AG10803 (cell line): ENCODE data around the gene CCDC167.

Source experiments
- DNase-seq: peaks from one replicate; pipeline ENCODE4 v3.0.0; 2010; ENCODE audit warnings: low read depth
- H3K4me3 ChIP-seq: 2 replicates; pipeline ENCODE4 v1.5.1; 2011; ENCODE audit warnings: mild to moderate bottlenecking, low read length, control low read depth
- TF ChIP-seq, protein P1 (sequence below): conservative IDR thresholded peaks from 2 replicates; pipeline ENCODE4 v1.5.1; 2011; ENCODE audit warnings: mild to moderate bottlenecking, low read length, control low read depth, inconsistent platforms

The CCDC167 gene

DNA sequence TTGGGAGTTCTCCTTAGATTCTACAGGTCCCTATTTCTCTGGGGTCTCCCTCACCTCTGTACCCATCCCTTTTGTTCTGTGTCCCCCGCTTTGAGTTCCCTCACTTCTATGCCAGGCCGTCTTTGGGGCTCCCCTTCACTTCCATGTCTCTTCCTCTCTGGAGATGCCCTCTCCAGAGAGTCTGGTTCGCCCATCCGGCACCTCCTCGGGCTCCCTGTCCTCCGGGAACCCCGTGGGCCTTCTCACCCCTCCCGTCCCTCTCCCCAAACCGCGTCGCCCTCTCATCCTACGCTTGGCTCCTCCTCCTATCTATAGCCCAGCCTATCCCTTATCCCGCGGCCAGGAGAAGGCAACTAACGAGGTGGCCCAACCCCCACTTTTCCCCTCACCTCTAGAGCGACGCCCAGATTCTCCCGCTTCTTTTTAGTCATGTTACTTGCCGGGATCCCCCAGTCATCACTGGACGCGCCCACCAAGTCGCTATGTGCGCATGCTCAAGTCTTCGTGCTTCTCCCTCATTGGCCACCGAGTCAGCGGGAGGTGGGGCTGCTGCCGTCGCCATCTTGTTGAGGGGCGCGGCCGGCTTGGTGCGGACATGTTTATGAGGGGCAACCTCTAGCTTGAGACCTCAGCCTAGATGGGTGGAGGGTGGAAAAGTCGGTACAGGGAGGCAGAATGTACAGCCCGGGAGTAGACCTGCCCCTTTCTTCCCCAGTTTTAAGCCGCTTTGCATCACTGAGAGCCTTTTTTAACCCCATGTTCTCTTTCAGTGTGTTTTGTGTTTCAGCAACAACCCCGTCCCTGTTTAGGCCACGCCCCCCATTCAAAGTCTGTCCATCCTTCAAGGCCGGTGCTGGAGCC lies at the start of gene CCDC167:
TSS of gene CCDC167 (minus strand) at position 461 of the 861 bp plus-strand sequence. CDS start at position 431, 30 bp downstream.
- peak within 1 kb of the TSS; percentile 88 for H3K4me3 ChIP-seq
- TF ChIP-seq, protein P1, sequence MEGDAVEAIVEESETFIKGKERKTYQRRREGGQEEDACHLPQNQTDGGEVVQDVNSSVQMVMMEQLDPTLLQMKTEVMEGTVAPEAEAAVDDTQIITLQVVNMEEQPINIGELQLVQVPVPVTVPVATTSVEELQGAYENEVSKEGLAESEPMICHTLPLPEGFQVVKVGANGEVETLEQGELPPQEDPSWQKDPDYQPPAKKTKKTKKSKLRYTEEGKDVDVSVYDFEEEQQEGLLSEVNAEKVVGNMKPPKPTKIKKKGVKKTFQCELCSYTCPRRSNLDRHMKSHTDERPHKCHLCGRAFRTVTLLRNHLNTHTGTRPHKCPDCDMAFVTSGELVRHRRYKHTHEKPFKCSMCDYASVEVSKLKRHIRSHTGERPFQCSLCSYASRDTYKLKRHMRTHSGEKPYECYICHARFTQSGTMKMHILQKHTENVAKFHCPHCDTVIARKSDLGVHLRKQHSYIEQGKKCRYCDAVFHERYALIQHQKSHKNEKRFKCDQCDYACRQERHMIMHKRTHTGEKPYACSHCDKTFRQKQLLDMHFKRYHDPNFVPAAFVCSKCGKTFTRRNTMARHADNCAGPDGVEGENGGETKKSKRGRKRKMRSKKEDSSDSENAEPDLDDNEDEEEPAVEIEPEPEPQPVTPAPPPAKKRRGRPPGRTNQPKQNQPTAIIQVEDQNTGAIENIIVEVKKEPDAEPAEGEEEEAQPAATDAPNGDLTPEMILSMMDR, result no peak

DNA sequence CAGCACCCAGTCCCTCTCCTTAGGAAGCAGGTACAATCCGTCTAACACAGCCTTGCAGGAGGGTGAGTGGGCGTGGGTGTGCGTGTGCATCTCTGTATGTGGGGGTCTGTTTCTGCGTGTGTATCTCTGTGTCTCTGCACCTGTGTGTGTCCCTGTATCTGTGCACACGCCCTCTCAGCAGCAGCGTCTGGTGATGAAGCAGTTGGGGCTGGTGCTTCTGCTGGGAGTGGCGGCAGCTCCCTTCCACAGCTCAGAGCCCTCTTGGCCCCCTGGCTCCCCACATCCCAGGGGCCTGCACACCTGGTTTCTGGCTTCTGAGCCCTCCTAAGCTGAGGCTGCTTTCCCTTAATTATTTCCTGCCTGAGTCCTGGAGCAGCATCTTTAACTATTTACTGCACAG lies 49.5 kb upstream of the CCDC167 start:
- no peak overlapping the region for H3K4me3 ChIP-seq
- no peak for DNase-seq
- TF ChIP-seq, protein P1, result no peak

More for the DNA sequence above, at the start of gene CCDC167:
- peak; percentile 92 for DNase-seq

DNA sequence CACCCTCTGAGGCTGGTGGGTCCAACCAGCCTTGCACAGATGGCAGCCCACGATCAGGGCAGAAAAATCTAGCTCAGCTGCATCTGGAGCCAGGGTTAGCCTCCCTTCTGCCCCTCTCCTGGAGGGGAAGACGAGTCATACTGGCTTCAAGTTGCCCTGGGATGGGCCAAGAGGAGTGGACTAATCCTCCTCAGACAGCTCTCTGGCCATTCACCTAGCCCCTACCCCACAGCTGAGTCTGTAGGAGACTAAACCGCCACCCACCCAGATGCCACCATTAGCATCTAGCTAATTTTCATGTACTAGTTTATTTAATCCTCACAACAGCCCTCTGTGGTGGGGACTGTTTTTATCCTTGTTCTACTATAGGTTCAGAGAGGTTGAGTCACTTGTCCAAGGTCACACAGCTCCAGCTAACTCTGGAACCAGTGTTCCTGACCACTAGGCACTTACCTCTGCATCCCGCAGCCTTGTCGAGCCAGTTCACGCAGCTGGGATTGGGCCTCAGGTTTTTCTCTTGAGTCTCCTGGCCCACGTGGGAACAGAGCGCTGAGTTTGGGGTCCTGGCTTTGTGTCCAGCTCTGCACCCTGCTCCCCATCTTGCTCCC lies 48.5 kb upstream of the CCDC167 start:
- no peak overlapping the region for H3K4me3 ChIP-seq
- no peak for DNase-seq
- TF ChIP-seq, protein P1, result no peak

DNA sequence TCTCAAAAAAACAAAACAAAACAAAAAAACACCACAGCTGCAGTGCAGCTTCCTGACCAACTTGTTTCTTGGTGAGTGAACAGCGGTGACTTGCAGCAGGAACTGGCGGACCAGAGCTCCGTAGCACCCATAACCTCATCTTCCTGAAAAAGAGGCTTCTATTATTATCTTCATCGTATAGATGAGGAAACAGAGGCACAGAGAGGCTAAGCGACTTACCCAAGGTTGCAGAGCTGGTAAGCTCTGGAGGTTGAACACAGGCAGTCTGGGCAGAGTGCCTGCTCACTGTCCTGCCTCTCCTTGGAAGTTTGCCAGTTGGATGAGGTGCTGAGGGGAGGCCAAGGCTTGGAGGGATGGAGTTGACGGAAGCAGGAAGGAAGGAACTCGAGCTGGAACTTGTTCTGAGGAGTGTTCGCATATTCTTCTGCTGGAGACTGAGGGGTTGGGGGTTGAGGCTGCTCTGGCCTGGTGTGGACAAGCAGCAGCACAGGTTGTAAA lies 47.9 kb upstream of the CCDC167 start:
- no peak overlapping the region for H3K4me3 ChIP-seq
- DNase-seq, result peak; percentile 52
- TF ChIP-seq, protein P1, result no peak

DNA sequence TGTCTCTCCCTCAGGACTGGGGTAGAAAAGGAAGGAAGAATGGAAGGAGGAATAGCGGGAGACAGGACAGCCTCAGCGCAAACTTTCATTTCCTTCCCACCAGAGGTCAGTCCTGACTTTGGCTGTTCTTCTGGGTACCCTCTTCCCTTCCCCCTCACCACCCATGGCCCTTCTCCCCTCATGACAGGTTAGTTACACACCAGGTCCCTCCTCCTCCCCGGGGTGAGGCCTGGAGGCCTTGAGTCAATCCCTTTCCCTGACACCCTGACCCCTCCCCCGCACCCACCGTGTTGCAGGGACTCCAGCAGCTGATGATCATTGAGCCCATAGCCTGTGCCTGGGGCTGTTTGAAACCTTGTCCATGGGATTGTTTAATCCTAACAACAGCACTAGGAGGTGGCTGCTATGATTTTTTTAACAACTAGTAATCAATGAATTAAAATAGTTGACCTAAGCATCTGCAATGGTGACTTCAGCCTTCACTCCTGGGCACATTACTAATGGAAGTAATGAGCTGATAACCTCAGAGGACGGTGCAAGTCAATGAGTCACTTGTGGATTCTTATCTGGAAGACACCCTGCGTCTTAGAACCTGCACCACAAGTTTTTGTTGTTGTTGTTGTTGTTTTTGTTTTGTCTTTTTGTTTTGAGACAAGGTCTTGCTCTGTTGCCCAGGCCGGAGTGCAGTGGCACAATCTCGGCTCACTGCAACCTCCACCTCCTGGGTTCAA lies 46.6 kb upstream of the CCDC167 start:
- no peak for DNase-seq
- H3K4me3 ChIP-seq, result no peak overlapping the region
- TF ChIP-seq, protein P1, result no peak

DNA sequence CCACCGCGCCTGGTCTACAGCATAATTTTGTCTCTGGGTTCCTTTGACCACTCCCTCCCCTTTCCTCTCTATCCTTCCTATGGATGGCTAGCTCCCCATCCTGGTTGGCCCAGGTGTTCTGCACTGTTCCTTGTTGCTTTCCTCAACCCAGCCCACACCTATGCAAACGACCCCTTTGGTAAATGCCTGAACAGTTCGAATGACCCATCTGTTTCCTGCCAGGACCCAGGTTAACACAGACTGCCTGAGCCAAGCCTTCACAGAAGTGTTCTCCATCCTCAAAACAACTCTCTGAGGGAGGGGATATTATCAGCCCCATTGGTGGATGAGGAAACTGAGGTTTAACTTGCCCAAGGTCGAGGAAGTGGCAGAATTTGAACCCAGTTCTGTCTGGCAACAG lies 44.8 kb upstream of the CCDC167 start:
- TF ChIP-seq, protein P1, result no peak
- DNase-seq, result no peak
- no peak overlapping the region for H3K4me3 ChIP-seq
